BLaER1 (cell line): ENCODE measurements around the gene TRPM2.
A peak's percentile ranks its signal among the peaks of the same experiment; 100 is the strongest.

Experiments used
- H3K27ac ChIP-seq: shearing (Covaris generic); formaldehyde crosslinking; 2 replicates; pipeline ENCODE4 v1.8.1; 2022
- H3K27me3 ChIP-seq: shearing (Covaris generic); formaldehyde crosslinking; 2 replicates; pipeline ENCODE4 v1.8.1; 2022
- H3K36me3 ChIP-seq: shearing (Covaris generic); formaldehyde crosslinking; 2 replicates; pipeline ENCODE4 v1.8.1; 2022
- H3K4me1 ChIP-seq: shearing (Covaris generic); formaldehyde crosslinking; 2 replicates; pipeline ENCODE4 v1.8.1; 2022
- H3K4me2 ChIP-seq: shearing (Covaris generic); formaldehyde crosslinking; 2 replicates; pipeline ENCODE4 v1.8.1; 2022
- H3K4me3 ChIP-seq: shearing (Covaris generic); formaldehyde crosslinking; 2 replicates; pipeline ENCODE4 v1.8.1; 2022
- H3K9ac ChIP-seq: shearing (Covaris generic); formaldehyde crosslinking; 2 replicates; pipeline ENCODE4 v1.8.1; 2022
- H3K9me3 ChIP-seq: shearing (Covaris generic); formaldehyde crosslinking; 2 replicates; pipeline ENCODE4 v1.8.1; 2022
- H4K20me1 ChIP-seq: shearing (Covaris generic); formaldehyde crosslinking; 2 replicates; pipeline ENCODE4 v1.8.1; 2022
- Cebpa-rat ChIP-seq: shearing (Covaris generic); IDR thresholded peaks from 2 replicates; pipeline ENCODE4 v1.8.1; 2022

The TRPM2 gene

DNA sequence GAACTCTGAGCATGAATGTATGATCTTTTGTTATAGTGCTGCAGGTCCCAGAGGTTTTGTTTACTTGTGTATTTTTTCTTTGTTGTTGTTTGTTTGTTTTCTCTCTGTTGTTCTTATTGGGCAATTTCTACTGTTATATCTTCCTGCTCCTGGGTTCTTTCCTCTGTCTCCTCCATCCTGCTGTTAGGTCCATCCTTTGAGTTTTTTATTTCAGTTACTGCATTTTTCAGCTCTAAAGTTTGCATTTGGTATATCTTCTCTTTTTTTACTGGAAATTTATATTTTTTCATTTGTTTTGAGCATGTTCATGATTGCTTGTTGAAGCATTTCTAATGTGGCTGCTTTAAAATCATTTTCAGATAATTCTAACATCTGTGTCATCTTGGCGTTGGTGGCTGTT, 9.9 kb downstream of the TRPM2 start:
- Histone ChIP-seq H3K36me3 (peaks cover 78% of the 10 kb centered on the region), H3K4me2 (peak overlapping the region; percentile 55; the same call in 1 of the 2 replicates)
- no peak for TF ChIP-seq Cebpa-rat

DNA sequence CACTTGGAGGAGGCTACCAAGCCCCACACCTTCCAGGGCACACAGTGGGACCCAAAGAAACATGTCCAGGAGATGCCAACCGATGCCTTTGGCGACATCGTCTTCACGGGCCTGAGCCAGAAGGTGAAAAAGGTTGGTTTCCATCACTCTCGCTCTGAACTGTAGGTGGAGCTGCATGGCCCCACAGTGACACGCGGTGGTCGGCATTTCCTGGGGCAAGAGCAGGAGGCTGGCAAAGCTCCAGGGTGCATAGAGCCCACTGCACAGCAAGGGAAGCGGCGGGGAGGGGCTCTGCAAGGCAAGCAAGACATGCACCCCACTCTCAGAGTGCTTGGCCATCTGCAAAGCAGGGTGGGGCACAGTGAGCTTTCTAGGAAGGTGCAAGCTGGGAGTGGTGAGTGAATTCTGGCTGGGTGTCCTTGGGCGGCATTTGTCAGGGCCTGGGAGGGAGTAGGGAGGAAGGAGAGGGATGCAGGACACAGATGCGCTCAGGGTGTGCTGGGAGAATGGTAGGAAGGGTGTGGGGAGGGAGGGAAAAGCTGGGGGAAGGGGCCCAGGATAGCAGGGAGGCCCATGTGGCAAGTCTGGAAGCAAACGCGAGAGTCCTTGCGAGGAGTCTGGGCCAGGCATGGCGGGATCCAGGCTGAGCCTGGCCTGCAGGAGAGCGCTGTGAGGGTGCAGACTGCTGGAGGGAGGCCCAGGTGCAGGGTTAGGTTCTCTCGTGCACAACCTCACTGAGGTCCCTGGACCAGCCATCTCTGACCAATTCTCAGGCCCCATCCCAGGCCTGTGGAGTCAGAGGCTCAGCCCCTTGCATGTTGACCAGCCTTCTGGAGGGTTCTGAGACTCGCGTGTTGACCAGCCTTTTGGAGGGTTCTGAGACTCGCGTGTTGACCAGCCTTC, 11.0 kb downstream of the TRPM2 start:
- peak overlapping the region; percentile 55 for H3K4me2 ChIP-seq
- H4K20me1 ChIP-seq = peaks cover 53% of the 10 kb centered on the region
- no peaks in the 10 kb centered on the region for H3K27me3 ChIP-seq
- peaks cover 76% of the 10 kb centered on the region for H3K36me3 ChIP-seq
- peak overlapping the region; percentile 12; the same call in 1 of the 2 replicates for H3K9ac ChIP-seq
- H3K4me3 ChIP-seq = no peak overlapping the region
- peak overlapping the region; percentile 74 for H3K27ac ChIP-seq
- no peak for TF ChIP-seq Cebpa-rat
- peaks cover 35% of the 10 kb centered on the region for H3K4me1 ChIP-seq
- peaks cover 14% of the 10 kb centered on the region for H3K9me3 ChIP-seq

More for the DNA sequence above, 9.9 kb downstream of the TRPM2 start:
- no peak overlapping the region for H3K4me3 ChIP-seq
- H3K27me3 ChIP-seq = no peaks in the 10 kb centered on the region
- H3K9me3 ChIP-seq = peaks cover 21% of the 10 kb centered on the region
- H3K27ac ChIP-seq = peak overlapping the region; percentile 74; the same call in 1 of the 2 replicates
- H3K9ac ChIP-seq = no peak overlapping the region
- peaks cover 46% of the 10 kb centered on the region for H4K20me1 ChIP-seq
- peaks cover 38% of the 10 kb centered on the region for H3K4me1 ChIP-seq

DNA sequence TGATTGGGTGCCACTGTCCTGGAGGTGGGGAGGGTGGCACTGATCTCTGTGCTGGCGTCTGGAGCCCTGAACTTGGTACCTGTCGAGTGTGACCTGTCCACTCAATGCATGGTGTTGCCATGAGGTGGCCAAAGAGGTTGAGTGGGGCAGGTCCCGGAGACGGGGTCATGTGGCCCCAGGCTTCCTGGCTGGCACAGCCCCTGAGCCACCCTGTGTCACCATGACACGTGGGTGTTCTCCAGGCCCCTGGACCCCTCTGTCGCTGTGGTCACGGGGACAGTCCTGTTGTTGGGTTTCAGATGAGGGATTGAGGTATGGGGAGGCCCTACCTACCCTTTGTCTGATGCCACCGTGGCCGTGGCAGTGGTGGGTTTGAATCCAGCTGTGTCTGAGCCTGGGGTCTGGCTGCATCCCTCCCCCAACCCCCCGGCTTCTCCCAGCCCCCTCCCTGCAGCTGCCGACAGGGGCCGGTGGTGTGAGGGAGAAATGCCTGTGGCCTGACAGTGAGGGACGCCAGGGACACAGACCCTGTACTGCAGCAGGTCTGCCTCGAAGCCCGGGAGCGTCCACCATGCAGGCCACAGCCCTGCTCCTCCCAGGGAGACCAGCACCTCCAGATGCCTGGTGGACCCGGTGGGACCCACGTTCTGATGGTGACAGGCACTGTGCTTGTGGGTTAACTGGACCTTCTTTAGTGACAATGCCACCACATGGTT, 12.0 kb downstream of the TRPM2 start:
- Histone ChIP-seq H4K20me1 (peaks cover 53% of the 10 kb centered on the region), H3K4me2 (no peak overlapping the region), H3K27ac (no peak overlapping the region), H3K9ac (no peak overlapping the region), H3K36me3 (peaks cover 82% of the 10 kb centered on the region), H3K9me3 (peaks cover 14% of the 10 kb centered on the region), H3K4me3 (no peak overlapping the region), H3K4me1 (peaks cover 25% of the 10 kb centered on the region), H3K27me3 (no peaks in the 10 kb centered on the region)
- no peak for TF ChIP-seq Cebpa-rat

DNA sequence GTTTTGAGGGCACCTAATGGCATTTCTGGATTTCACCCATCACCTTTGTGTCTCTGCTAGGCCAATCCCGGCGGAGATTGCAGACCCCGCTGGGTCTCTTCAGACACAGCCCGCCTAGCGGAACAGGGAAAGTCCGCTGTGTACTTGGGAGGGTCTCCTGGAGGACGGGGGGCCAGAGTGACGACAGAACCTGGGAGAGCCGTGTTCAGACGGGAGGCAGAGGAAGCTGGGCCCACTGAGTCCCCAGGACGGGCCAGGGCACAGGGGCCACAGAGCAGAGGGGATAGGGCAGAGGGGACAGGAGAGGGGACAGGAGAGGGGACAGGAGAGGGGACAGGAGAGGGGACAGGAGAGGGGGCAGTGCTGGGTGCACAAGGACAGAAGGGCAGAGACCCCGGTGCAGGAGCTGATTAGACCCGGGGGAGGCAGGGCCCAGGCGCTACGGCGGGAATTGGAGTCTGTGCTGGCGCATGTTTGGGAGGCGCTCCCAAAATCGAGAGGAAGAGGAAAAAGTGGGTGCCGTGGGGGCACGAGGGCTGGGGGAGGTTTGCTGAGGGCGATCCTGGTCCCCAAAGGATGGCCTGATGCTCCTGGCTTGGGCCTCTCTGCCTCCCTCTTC, 12.7 kb downstream of the TRPM2 start:
- Histone ChIP-seq H3K36me3 (peaks cover 83% of the 10 kb centered on the region), H3K4me1 (peaks cover 21% of the 10 kb centered on the region), H3K4me2 (no peak overlapping the region), H3K4me3 (no peak overlapping the region), H3K27ac (no peak overlapping the region), H3K9me3 (peaks cover 14% of the 10 kb centered on the region), H4K20me1 (peaks cover 59% of the 10 kb centered on the region), H3K9ac (no peak overlapping the region), H3K27me3 (no peaks in the 10 kb centered on the region)
- TF ChIP-seq Cebpa-rat = no peak

DNA sequence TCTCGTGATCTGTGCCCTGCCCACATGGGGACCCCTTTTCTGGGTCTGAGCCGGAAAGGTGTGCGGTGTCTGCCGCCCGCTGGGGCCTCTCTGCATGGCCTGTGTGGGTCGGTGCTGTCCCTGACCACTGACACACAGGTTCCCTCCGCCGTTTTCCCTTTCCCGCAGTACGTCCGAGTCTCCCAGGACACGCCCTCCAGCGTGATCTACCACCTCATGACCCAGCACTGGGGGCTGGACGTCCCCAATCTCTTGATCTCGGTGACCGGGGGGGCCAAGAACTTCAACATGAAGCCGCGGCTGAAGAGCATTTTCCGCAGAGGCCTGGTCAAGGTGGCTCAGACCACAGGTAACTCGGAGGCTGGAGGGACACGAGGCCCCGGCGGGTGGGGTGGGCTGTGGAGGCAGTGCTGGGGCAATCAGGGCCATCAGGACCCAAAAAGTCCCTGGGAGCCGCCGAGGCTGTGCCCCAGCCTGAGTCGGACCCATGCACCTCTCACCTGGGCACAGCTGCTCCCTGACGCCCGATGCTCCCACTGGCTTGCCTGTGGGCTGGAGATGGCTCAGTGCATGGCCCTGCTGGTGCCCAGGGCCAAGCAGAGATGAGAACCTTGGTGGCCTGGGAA, 13.3 kb downstream of the TRPM2 start:
- H3K4me2 ChIP-seq = no peak overlapping the region
- no peak overlapping the region for H3K27ac ChIP-seq
- no peak overlapping the region for H3K9ac ChIP-seq
- H3K9me3 ChIP-seq = peaks cover 14% of the 10 kb centered on the region
- peaks cover 87% of the 10 kb centered on the region for H3K36me3 ChIP-seq
- peaks cover 59% of the 10 kb centered on the region for H4K20me1 ChIP-seq
- H3K27me3 ChIP-seq = no peaks in the 10 kb centered on the region
- TF ChIP-seq Cebpa-rat = no peak
- no peak overlapping the region for H3K4me3 ChIP-seq
- H3K4me1 ChIP-seq = peaks cover 21% of the 10 kb centered on the region

DNA sequence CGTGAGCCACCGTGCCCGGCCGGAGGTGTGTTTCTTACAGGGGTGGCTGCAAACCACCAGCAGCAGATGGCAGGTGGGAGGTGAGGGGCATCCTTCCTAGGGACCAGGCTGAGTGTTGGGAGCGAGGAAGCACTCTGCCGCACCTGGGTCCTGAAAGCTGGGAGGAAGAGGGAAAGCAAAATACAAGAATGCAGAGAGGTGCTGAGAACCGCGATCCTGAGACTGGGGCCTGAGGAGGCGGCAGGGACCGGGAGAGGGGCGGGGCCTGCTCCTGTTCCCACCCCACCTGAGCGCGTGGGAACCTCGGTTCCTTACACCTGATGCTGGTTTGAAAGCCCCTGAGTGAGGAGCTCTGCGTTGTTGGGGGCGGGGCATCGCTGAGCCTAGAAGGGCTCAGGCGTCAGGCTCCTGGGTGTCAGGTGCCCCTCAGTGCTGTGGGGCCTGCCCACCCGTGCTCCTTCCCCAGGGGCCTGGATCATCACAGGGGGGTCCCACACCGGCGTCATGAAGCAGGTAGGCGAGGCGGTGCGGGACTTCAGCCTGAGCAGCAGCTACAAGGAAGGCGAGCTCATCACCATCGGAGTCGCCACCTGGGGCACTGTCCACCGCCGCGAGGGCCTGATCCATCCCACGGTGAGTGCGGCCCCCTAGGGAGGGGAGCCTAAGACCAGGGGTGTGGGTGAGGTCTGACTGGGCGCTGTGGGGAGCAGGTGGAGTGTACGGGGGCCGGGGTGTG, 15.5 kb downstream of the TRPM2 start:
- Histone ChIP-seq H3K9ac (no peak overlapping the region), H3K4me1 (peaks cover 15% of the 10 kb centered on the region), H3K4me3 (no peak overlapping the region), H4K20me1 (peaks cover 60% of the 10 kb centered on the region), H3K9me3 (peaks cover 8% of the 10 kb centered on the region; the same call in 1 of the 2 replicates), H3K36me3 (peaks cover 94% of the 10 kb centered on the region), H3K27me3 (no peaks in the 10 kb centered on the region), H3K27ac (no peak overlapping the region), H3K4me2 (no peak overlapping the region)
- TF ChIP-seq Cebpa-rat = no peak

DNA sequence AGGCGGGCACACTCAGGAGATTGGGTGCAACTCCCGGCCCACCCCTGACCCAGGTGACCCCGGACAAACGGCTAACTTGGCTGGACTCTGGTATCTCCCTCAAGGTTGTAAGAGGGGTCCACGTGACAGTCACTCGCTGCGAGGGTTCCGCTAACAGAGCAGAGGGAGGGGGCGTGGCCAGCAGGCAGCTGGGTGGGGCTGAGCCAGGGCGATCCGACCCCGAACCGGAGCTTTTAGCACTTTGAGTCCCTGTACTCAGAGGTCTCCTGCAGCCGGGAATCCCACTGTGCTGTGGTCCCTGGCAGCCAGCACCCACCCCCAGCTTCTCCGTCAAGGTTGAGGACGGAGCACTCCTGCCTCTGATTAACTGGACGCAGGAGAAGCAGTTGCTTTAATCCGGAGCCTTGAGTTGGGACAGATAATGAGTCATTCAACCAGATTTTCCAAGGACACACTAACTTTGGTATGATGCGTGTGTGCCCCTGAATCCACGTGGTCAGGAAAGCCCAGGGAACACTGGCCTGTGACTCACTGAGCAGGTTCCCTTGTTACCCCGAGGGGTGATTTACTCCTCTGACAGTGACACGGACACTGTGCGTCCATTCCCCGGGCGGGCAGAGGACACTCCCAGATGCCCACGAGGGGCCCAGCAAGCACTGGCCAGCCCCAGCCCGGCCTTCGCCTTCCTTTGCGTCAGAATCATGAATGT, 16.8 kb downstream of the TRPM2 start:
- Histone ChIP-seq H3K9ac (no peak overlapping the region), H3K36me3 (peaks cover 94% of the 10 kb centered on the region), H3K4me1 (peaks cover 19% of the 10 kb centered on the region), H3K4me3 (no peak overlapping the region), H3K9me3 (peaks cover 18% of the 10 kb centered on the region), H4K20me1 (peaks cover 46% of the 10 kb centered on the region), H3K27me3 (no peaks in the 10 kb centered on the region), H3K27ac (no peak overlapping the region), H3K4me2 (no peak overlapping the region)
- no peak for TF ChIP-seq Cebpa-rat

DNA sequence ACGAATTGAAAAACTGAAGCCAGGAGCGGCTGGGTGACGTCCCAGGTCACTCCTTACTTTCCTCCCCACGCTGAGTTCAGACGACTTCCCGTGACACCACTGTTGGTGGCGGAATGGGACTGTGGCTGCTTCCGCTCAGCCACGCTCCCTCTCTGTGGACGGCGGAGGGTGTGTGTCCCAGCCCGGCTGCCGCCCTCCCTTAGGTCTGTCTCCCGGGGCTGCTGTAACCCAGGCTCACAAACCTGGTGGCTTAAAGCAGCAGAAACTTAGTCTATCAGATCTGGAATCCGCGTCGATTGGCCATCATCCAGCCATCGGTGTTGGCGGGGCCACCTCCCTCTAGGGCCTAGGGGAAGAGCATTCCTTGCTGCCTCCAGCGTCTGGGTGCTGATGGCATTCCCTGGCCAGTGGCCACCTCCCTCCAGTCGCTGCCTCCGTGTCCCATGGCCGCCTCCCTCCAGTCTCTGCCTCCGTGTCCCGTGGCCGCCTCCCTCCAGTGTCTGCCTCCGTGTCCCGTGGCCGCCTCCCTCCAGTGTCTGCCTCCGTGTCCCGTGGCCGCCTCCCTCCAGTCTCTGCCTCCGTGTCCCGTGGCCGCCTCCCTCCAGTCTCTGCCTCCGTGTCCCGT, 17.5 kb downstream of the TRPM2 start:
- peaks cover 47% of the 10 kb centered on the region for H4K20me1 ChIP-seq
- no peaks in the 10 kb centered on the region for H3K27me3 ChIP-seq
- no peak for TF ChIP-seq Cebpa-rat

More for the DNA sequence above, 17.5 kb downstream of the TRPM2 start:
- H3K9me3 ChIP-seq = peaks cover 18% of the 10 kb centered on the region
- H3K4me2 ChIP-seq = no peak overlapping the region
- peaks cover 94% of the 10 kb centered on the region for H3K36me3 ChIP-seq
- H3K9ac ChIP-seq = no peak overlapping the region
- H3K4me3 ChIP-seq = no peak overlapping the region
- no peak overlapping the region for H3K27ac ChIP-seq
- peaks cover 26% of the 10 kb centered on the region for H3K4me1 ChIP-seq
